Lung microvascular endothelial cell (primary cell): ENCODE data around the gene MRPS10. TPM values are rescaled to one million over a fixed set of nuclear protein-coding genes. Genes with fewer than 3 reads are reported as not detected.
"Not testable (repeated sequence)": the region's sequence is repeated elsewhere in the genome, so short reads cannot be mapped to it uniquely, and the experiment has no call there.

Experiments
- DNase-seq, 2 donors: peaks; one replicate each; pipeline versions ENCODE4 v3.0.0 to v3.0.0-alpha.2; 2010; ENCODE audit warnings: low read depth in 2 of 2
- total RNA-seq: library from RNA; depleted of rRNA; stranded (reverse); fragments of >200 nt; gene quantifications from 2 replicates; pipeline ENCODE4 v1.2.1, GENCODE V29; 2014

MRPS10 gene
- total RNA-seq, 1 donor from 2014 or later = 31.0 TPM

GRCh38 chr6:42239333-42239732 is 21.7 kb upstream of the MRPS10 start:
- no peak for DNase-seq

GRCh38 chr6:42237857-42238256 is 20.2 kb upstream of the MRPS10 start:
- DNase-seq = no peak

- DNase-seq = no peak
Observed at GRCh38 chr6:42236682-42237473, 19.2 kb upstream of the MRPS10 start.

- DNase-seq = no peak
Observed at GRCh38 chr6:42236030-42236429, 18.4 kb upstream of the MRPS10 start.

- no peak for DNase-seq
Observed at GRCh38 chr6:42232035-42232434, 14.4 kb upstream of the MRPS10 start.

- peak; percentile 34 to 63 for DNase-seq
Observed at GRCh38 chr6:42230345-42231321, 13.0 kb upstream of the MRPS10 start.

GRCh38 chr6:42229506-42230119 is 12.0 kb upstream of the MRPS10 start:
- no peak for DNase-seq

- no peak for DNase-seq
Observed at GRCh38 chr6:42228305-42228704, 10.6 kb upstream of the MRPS10 start.

- no peak for DNase-seq
Observed at GRCh38 chr6:42227173-42227850, 9.7 kb upstream of the MRPS10 start.

GRCh38 chr6:42226645-42227143 is 9.0 kb upstream of the MRPS10 start:
- DNase-seq = peak in 1 of 2 donors; percentile 21

- DNase-seq = peak; percentile 62 to 65
Observed at GRCh38 chr6:42226161-42226611, 8.5 kb upstream of the MRPS10 start.

- peak in 1 of 2 donors; percentile 34 for DNase-seq
Observed at GRCh38 chr6:42225419-42225818, 7.8 kb upstream of the MRPS10 start.

GRCh38 chr6:42225029-42225339 is 7.3 kb upstream of the MRPS10 start:
- no peak for DNase-seq

- DNase-seq = peak in 1 of 2 donors; percentile 85
Observed at GRCh38 chr6:42224222-42225028, 6.8 kb upstream of the MRPS10 start.

- no peak for DNase-seq
Observed at GRCh38 chr6:42222448-42222847, 4.8 kb upstream of the MRPS10 start.

GRCh38 chr6:42221546-42221945 is 3.9 kb upstream of the MRPS10 start:
- no peak for DNase-seq

GRCh38 chr6:42220807-42221206 is 3.1 kb upstream of the MRPS10 start:
- DNase-seq = no peak

GRCh38 chr6:42217157-42217518 is 523 bp downstream of the MRPS10 start:
- DNase-seq = peak in 1 of 2 donors; percentile 10

- DNase-seq = not testable (repeated sequence)
Observed at GRCh38 chr6:42216495-42216894, 1.2 kb downstream of the MRPS10 start.

GRCh38 chr6:42212442-42212841 is 5.2 kb downstream of the MRPS10 start:
- DNase-seq = no peak
